ENCODE results near the gene PGRMC2. TPM values are rescaled to one million over a fixed set of nuclear protein-coding genes. Genes with fewer than 3 reads are reported as not detected.

Gene PGRMC2
- total and polyA plus RNA-seq, 11 donors: 23.1 to 84.1 (median 72.1) TPM

DNA sequence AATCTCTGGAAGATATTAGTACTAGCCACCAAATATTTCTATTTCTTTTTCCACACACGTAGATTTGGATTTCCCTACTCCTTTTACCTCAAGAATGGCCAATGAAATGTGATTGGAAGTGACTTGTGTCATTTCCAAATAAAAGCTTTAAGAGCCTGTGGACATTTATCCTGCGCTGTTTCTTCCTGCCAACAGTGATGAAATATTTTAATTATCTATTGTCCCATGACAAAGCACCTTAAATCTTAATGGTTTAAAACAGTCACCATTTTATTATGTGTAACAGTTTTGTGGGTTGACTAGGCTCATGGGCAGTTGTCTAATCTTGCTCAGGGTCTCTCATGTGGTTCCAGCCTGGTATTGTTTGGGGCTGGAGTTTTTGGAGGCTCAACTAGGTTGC is 3.5 kb upstream of the PGRMC2 start:
- no peak overlapping the region for H3K27ac ChIP-seq
- H3K36me3 ChIP-seq: no peaks in the 10 kb centered on the region
- H3K4me1 ChIP-seq: peaks cover 0 to 19% (median 9%) of the 10 kb centered on the region in 12 donors
- no peaks in the 10 kb centered on the region for H3K27me3 ChIP-seq
- 91 to 96% (median 93%) methylated on average over 2 of the region's 2 CpGs for WGBS, 4 donors
- no peak for ATAC-seq
- no peak for TF ChIP-seq POLR2A (IDR thresholded peaks at IDR 0.05)
- TF ChIP-seq, protein P1, sequence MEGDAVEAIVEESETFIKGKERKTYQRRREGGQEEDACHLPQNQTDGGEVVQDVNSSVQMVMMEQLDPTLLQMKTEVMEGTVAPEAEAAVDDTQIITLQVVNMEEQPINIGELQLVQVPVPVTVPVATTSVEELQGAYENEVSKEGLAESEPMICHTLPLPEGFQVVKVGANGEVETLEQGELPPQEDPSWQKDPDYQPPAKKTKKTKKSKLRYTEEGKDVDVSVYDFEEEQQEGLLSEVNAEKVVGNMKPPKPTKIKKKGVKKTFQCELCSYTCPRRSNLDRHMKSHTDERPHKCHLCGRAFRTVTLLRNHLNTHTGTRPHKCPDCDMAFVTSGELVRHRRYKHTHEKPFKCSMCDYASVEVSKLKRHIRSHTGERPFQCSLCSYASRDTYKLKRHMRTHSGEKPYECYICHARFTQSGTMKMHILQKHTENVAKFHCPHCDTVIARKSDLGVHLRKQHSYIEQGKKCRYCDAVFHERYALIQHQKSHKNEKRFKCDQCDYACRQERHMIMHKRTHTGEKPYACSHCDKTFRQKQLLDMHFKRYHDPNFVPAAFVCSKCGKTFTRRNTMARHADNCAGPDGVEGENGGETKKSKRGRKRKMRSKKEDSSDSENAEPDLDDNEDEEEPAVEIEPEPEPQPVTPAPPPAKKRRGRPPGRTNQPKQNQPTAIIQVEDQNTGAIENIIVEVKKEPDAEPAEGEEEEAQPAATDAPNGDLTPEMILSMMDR (IDR thresholded peaks at IDR 0.05): no peak
- H3K4me3 ChIP-seq: no peak overlapping the region
- no peaks in the 10 kb centered on the region for H3K9me3 ChIP-seq
- intact Hi-C loops (cut with DNase I): no loop called here
- no peak for DNase-seq

DNA sequence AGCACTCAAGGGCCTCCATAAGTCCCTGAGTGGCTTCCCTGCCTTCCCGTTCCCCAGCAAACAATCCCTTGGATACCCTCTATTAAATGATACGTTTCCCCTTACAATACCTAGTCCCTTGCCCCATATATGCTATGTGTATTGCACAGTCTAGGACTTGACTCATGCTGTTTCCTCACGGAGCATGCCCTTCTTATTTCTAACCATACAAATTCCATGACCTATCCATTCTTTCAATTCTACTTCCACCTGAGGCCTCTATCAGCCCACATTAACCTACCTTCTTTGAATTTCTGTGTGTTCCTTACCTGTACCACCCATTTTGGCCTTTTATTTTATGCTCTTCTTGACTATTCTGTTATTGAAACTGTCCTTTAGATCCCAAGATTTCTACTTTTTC is 2.9 kb upstream of the PGRMC2 start:
- H3K4me3 ChIP-seq: no peak overlapping the region
- DNase-seq: no peak
- intact Hi-C loops (cut with DNase I): no loop called here
- no peak overlapping the region for H3K27ac ChIP-seq
- ATAC-seq: no peak
- WGBS, 4 donors: 93 to 96% (median 94%) methylated on average over 3 of the region's 3 CpGs
- no peaks in the 10 kb centered on the region for H3K27me3 ChIP-seq
- H3K36me3 ChIP-seq: no peaks in the 10 kb centered on the region
- H3K9me3 ChIP-seq: no peaks in the 10 kb centered on the region
- TF ChIP-seq, protein P1 (IDR thresholded peaks at IDR 0.05): no peak
- no peak for TF ChIP-seq POLR2A (IDR thresholded peaks at IDR 0.05)
- H3K4me1 ChIP-seq: peaks cover 0 to 24% (median 14%) of the 10 kb centered on the region in 12 donors

DNA sequence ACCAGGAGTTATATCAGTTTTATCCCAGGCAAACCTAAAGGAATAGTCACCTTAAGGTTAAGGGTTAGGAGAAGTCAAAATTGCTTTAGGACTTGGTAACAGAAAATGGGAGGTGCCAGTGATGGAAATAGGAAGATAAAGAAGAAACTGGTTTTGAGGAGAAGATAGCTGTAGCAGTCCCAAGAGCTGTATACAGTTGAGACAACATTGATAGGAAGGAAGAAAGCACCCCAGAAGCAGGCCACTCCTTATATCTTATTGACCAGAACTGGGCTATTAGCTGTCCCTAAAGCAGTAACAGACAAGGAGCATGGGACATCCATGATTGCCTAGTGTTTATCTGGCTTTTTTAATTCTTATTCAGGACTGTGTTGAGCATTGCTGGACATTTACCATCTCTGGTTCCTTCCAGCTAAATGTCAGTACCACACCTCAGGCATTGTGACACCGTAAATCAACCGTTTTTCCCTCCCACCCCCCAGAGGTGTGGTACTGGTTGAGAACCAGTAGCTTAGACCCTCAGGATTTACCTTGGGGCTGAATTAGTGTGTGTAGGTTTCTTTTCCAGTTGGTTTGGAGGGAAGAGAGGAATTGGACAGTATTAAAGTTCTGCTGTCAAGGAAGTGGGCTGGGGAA is 2.0 kb upstream of the PGRMC2 start:
- Histone ChIP-seq H3K4me1 (peaks cover 0 to 33% (median 20%) of the 10 kb centered on the region in 12 donors), H3K27ac (no peak overlapping the region), H3K36me3 (no peaks in the 10 kb centered on the region), H3K27me3 (no peaks in the 10 kb centered on the region), H3K9me3 (no peaks in the 10 kb centered on the region), H3K4me3 (no peak overlapping the region)
- TF ChIP-seq, protein P1 (IDR thresholded peaks at IDR 0.05): no peak
- TF ChIP-seq POLR2A (IDR thresholded peaks at IDR 0.05): no peak
- DNase-seq: no peak
- WGBS, 4 donors: 71 to 95% (median 91%) methylated on average over 2 of the region's 2 CpGs
- ATAC-seq: no peak
- intact Hi-C loops (cut with DNase I): loop anchor here in 7 of 10 donors (2.0 to 10.0 kb wide), 14 partner anchors 65 to 805 kb away; partner anchors contain the start of genes LARP1B (in 2 of the 7), SCLT1 (in 2 of the 7), C4orf33 (in 1 of the 7) and JADE1 (in 1 of the 7)

DNA sequence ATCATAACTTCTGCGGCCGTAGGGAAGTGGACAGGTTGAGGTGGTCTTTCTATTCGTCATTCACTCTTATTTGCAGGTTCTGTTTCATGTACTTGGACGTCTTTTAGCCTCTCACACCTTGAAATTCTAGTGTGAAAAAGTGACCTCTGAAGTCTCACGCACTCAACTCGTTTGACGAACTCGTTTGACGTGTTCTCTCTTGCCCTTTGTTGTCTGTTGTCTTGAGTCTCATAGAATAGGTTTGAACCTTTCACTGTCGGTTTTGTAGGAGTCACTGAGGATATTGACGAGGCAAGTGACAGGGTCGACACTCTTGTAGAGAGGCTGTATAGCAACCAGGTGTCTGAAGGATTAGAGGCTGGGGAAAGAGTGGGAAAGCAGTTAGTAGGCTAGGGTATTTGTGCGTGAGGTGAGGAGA is 1.1 kb upstream of the PGRMC2 start:
- peaks cover 0 to 4% (median 0%) of the 10 kb centered on the region in 9 donors for H3K36me3 ChIP-seq
- whole genome bisulfite sequencing, 4 donors: 3 to 8% (median 6%) methylated on average over 13 of the region's 13 CpGs
- no peaks in the 10 kb centered on the region for H3K9me3 ChIP-seq
- intact Hi-C loops (cut with DNase I): loop anchor here in 7 of 10 donors (2.0 to 10.0 kb wide), 14 partner anchors 66 to 806 kb away; partner anchors contain the start of genes LARP1B (in 2 of the 7), SCLT1 (in 2 of the 7), C4orf33 (in 1 of the 7) and JADE1 (in 1 of the 7)
- peaks cover 0 to 38% (median 27%) of the 10 kb centered on the region in 12 donors for H3K4me1 ChIP-seq
- DNase-seq (no peak), ATAC-seq (no peak)
- no peaks in the 10 kb centered on the region for H3K27me3 ChIP-seq
- peak overlapping the region; percentile 77 to 98 (median 94) for H3K27ac ChIP-seq
- peak overlapping the region; percentile 46 to 90 (median 77) for H3K4me3 ChIP-seq
- TF ChIP-seq, protein P1 (IDR thresholded peaks at IDR 0.05): no peak
- no peak for TF ChIP-seq POLR2A (IDR thresholded peaks at IDR 0.05)

Measured in heart left ventricle (tissue), 16 donors.